ENCODE results near the gene EHBP1L1. TPM values are rescaled to one million over a fixed set of nuclear protein-coding genes. Genes with fewer than 3 reads are reported as not detected.

Gene EHBP1L1
- total RNA-seq, 1 experiment from 2014 or later: 126 TPM

DNA sequence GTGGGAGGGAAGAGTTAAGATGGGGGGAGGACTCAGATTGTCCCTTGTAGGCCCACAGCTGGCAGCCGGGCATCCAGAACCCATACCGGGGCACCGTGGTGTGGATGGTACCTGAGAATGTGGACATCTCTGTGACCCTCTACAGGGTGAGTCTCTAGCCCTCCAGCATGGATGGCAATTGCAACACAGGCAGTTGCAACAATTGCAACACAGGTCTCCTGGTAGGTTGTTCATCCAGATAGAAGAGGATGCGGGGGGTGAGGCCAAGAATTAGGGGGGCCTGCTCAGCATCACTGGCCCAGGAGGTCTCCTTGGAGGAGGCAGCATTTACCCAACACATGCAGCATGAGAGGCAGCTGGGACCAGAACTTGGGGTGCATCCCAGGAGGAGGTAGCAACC lies 3.4 kb downstream of the EHBP1L1 start:
- intact Hi-C loops (cut with micrococcal nuclease): no loop called here
- no peak for DNase-seq
- no peak overlapping the region for H3K27ac ChIP-seq (ENCODE audit: low read length)
- H3K36me3 ChIP-seq (ENCODE audit: low read depth, low read length): peaks cover 3% of the 10 kb centered on the region; the same call in 1 of the 2 replicates
- H3K79me2 ChIP-seq (ENCODE audit: low read length): peaks cover 18% of the 10 kb centered on the region
- no peak overlapping the region for H2AFZ ChIP-seq (ENCODE audit: low read length)
- ChIA-PET CTCF (no interaction called here), POLR2A (ENCODE audit: unreplicated experiment) (no interaction called here)
- BruUV-seq (replicated peaks): no TSS peak
- H3K4me3 ChIP-seq (ENCODE audit: low read length): no peak overlapping the region
- H3K9ac ChIP-seq (ENCODE audit: low read length): no peak overlapping the region
- peaks cover 31% of the 10 kb centered on the region for H3K4me1 ChIP-seq (ENCODE audit: insufficient read depth, low read length)
- H3K4me2 ChIP-seq (ENCODE audit: low read length): no peak overlapping the region
- H3K27me3 ChIP-seq (ENCODE audit: low read length): no peaks in the 10 kb centered on the region
- TF ChIP-seq EZH2 (IDR thresholded peaks at IDR 0.05; ENCODE audit: low read length, unreplicated experiment): no peak
- TF ChIP-seq EZH2phosphoT487 (IDR thresholded peaks at IDR 0.05; ENCODE audit: borderline replicate concordance, low read length): no peak
- TF ChIP-seq CTCF (conservative IDR thresholded peaks at IDR 0.05; ENCODE audit: low read depth, low read length): no peak
- no peaks in the 10 kb centered on the region for H3K9me3 ChIP-seq (ENCODE audit: low read length)
- peaks cover 5% of the 10 kb centered on the region for H4K20me1 ChIP-seq (ENCODE audit: low read length)
- no peaks in the 10 kb centered on the region for H3F3A ChIP-seq (ENCODE audit: low read length, unreplicated experiment)
- no peak for ATAC-seq
- H3K9me2 ChIP-seq (replicated peaks; ENCODE audit: low read length): no peaks in the 10 kb centered on the region

DNA sequence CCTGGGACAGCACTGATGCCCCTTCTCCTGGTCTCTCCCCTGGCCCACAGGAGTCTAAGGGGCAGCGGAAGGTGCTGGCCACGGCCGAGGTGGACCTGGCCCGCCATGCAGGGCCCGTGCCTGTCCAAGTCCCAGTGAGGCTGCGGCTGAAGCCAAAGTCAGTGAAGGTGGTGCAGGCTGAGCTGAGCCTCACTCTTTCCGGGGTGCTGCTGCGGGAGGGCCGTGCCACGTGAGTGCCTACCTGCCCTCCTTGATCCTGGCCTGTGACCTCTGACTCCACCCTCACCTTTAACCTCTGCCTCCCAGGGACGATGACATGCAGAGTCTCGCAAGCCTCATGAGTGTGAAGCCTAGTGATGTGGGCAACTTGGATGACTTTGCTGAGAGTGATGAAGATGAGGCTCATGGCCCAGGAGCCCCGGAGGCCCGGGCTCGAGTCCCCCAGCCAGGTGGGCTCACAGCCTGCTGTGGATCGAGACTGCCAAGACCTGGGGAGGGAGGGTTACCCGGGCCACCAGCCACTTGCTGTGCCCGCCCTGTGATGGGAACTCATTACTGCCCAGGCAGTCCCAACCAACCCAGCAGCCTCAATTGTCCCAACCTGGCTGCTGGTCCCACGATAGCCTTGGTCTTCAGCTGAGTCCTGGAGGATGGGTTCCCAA lies 4.3 kb downstream of the EHBP1L1 start:
- Histone ChIP-seq H3K4me3 (ENCODE audit: low read length) (no peak overlapping the region), H3K79me2 (ENCODE audit: low read length) (peaks cover 18% of the 10 kb centered on the region), H3K4me2 (ENCODE audit: low read length) (no peak overlapping the region), H3K4me1 (ENCODE audit: insufficient read depth, low read length) (peaks cover 25% of the 10 kb centered on the region), H3K27ac (ENCODE audit: low read length) (no peak overlapping the region), H3F3A (ENCODE audit: low read length, unreplicated experiment) (no peaks in the 10 kb centered on the region), H3K9me3 (ENCODE audit: low read length) (no peaks in the 10 kb centered on the region), H3K36me3 (ENCODE audit: low read depth, low read length) (peaks cover 3% of the 10 kb centered on the region; the same call in 1 of the 2 replicates), H4K20me1 (ENCODE audit: low read length) (peaks cover 5% of the 10 kb centered on the region), H3K27me3 (ENCODE audit: low read length) (no peaks in the 10 kb centered on the region), H3K9me2 (replicated peaks; ENCODE audit: low read length) (no peaks in the 10 kb centered on the region), H2AFZ (ENCODE audit: low read length) (no peak overlapping the region), H3K9ac (ENCODE audit: low read length) (no peak overlapping the region)
- no TSS peak for BruUV-seq (replicated peaks)
- POLR2A ChIA-PET (ENCODE audit: unreplicated experiment): no interaction called here
- no peak for TF ChIP-seq CTCF (conservative IDR thresholded peaks at IDR 0.05; ENCODE audit: low read depth, low read length)
- TF ChIP-seq EZH2 (IDR thresholded peaks at IDR 0.05; ENCODE audit: low read length, unreplicated experiment): no peak
- no peak for TF ChIP-seq EZH2phosphoT487 (IDR thresholded peaks at IDR 0.05; ENCODE audit: borderline replicate concordance, low read length)
- CTCF ChIA-PET: no interaction called here
- ATAC-seq (no peak), DNase-seq (no peak)
- intact Hi-C loops (cut with micrococcal nuclease): no loop called here

DNA sequence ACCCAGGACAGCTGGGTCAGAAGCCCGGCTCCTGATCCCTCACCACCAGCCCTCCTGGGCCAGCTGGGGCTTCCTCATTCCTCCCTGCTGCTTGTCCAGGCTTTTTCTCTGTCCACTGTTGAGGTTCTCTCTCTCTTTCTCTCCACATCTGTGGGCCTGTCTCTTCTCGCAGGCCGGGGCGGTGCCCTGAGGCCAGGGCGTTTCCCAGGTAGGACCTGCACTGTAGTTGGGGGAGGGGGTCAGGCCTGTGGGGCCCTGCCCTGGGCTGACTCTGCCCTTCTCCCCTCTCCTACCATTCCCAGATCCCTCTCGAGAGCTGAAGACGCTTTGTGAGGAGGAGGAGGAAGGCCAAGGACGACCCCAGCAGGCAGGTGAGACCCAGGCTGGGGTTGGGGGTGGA lies 4.9 kb downstream of the EHBP1L1 start:
- H3K4me2 ChIP-seq (ENCODE audit: low read length): no peak overlapping the region
- no peaks in the 10 kb centered on the region for H3F3A ChIP-seq (ENCODE audit: low read length, unreplicated experiment)
- ChIA-PET POLR2A (ENCODE audit: unreplicated experiment) (no interaction called here), CTCF (no interaction called here)
- H3K79me2 ChIP-seq (ENCODE audit: low read length): peaks cover 18% of the 10 kb centered on the region
- H3K9ac ChIP-seq (ENCODE audit: low read length): no peak overlapping the region
- no peak for TF ChIP-seq EZH2phosphoT487 (IDR thresholded peaks at IDR 0.05; ENCODE audit: borderline replicate concordance, low read length)
- TF ChIP-seq EZH2 (IDR thresholded peaks at IDR 0.05; ENCODE audit: low read length, unreplicated experiment): no peak
- no peak for TF ChIP-seq CTCF (conservative IDR thresholded peaks at IDR 0.05; ENCODE audit: low read depth, low read length)
- no peaks in the 10 kb centered on the region for H3K9me3 ChIP-seq (ENCODE audit: low read length)
- H3K27me3 ChIP-seq (ENCODE audit: low read length): no peaks in the 10 kb centered on the region
- H3K36me3 ChIP-seq (ENCODE audit: low read depth, low read length): peaks cover 3% of the 10 kb centered on the region; the same call in 1 of the 2 replicates
- DNase-seq (no peak), ATAC-seq (no peak)
- no TSS peak for BruUV-seq (replicated peaks)
- H3K4me3 ChIP-seq (ENCODE audit: low read length): no peak overlapping the region
- no peak overlapping the region for H3K27ac ChIP-seq (ENCODE audit: low read length)
- peaks cover 5% of the 10 kb centered on the region for H4K20me1 ChIP-seq (ENCODE audit: low read length)
- H3K4me1 ChIP-seq (ENCODE audit: insufficient read depth, low read length): peaks cover 21% of the 10 kb centered on the region
- no peak overlapping the region for H2AFZ ChIP-seq (ENCODE audit: low read length)
- intact Hi-C loops (cut with micrococcal nuclease): no loop called here
- H3K9me2 ChIP-seq (replicated peaks; ENCODE audit: low read length): no peaks in the 10 kb centered on the region
